GM23338 (cell line): Measurements from ENCODE around the gene STRIP1. TPM values are rescaled to one million over a fixed set of nuclear protein-coding genes. Genes with fewer than 3 reads are reported as not detected.
"Not testable (repeated sequence)": the region's sequence is repeated elsewhere in the genome, so short reads cannot be mapped to it uniquely, and the experiment has no call there.

ENCODE experiments used
- ATAC-seq: fragments of 200-7000 bp; cut with Tn5 transposase; 3 replicates; pipeline ENCODE4 v1.9.1; 2020
- DNase-seq: peaks from one replicate; pipeline ENCODE4 v3.0.0-alpha.2; 2015; ENCODE audit warnings: low spot score
- H2AFZ ChIP-seq: fragments of 200-600 bp; sonication (generic); 2 replicates; pipeline ENCODE4 v1.8.0; 2016; ENCODE audit warnings: antibody characterized with exemption, mild to moderate bottlenecking, moderate library complexity
- H3F3A ChIP-seq: fragments of 200-600 bp; sonication (generic); replicated peaks from 2 replicates; pipeline ENCODE4 v1.8.0; 2017; ENCODE audit warnings: antibody characterized with exemption, mixed run types, low read depth
- H3K27ac ChIP-seq: fragments of 200-600 bp; sonication (generic); 2 replicates; pipeline ENCODE4 v1.6.1; 2016; ENCODE audit warnings: low read depth
- H3K27me3 ChIP-seq: fragments of 200-600 bp; sonication (generic); 2 replicates; pipeline ENCODE4 v1.8.0; 2016; ENCODE audit warnings: mild to moderate bottlenecking, mixed run types, moderate library complexity; ENCODE audit not compliant: insufficient read depth
- H3K36me3 ChIP-seq: fragments of 200-600 bp; sonication (generic); 2 replicates; pipeline ENCODE4 v1.8.0; 2016; ENCODE audit warnings: mild to moderate bottlenecking; ENCODE audit not compliant: insufficient read depth
- H3K4me1 ChIP-seq: fragments of 200-600 bp; sonication (generic); 2 replicates; pipeline ENCODE4 v1.8.0; 2016; ENCODE audit warnings: mild to moderate bottlenecking, moderate library complexity; ENCODE audit not compliant: insufficient read depth
- H3K4me2 ChIP-seq: fragments of 200-600 bp; sonication (generic); 2 replicates; pipeline ENCODE4 v1.7.1; 2017; ENCODE audit warnings: mixed run types
- H3K4me3 ChIP-seq: fragments of 200-600 bp; sonication (generic); 2 replicates; pipeline ENCODE4 v1.6.1; 2016; ENCODE audit warnings: mixed run types
- H3K79me2 ChIP-seq: fragments of 200-600 bp; sonication (generic); replicated peaks from 2 replicates; pipeline ENCODE4 v1.8.0; 2017; ENCODE audit warnings: mild to moderate bottlenecking; ENCODE audit not compliant: insufficient read depth
- H3K9me2 ChIP-seq: fragments of 200-600 bp; sonication (generic); 2 replicates; pipeline ENCODE4 v1.8.0; 2017; ENCODE audit not compliant: insufficient read depth
- H4K20me1 ChIP-seq: fragments of 200-600 bp; sonication (generic); replicated peaks from 2 replicates; pipeline ENCODE4 v1.8.0; 2017; ENCODE audit warnings: mild to moderate bottlenecking; ENCODE audit not compliant: insufficient read depth
- H3K27ac Mint-ChIP-seq: 2 replicates; pipeline ENCODE4 v1.8.0; 2020; ENCODE audit warnings: inconsistent platforms, mild to moderate bottlenecking, moderate library complexity, mixed read lengths
- H3K27me3 Mint-ChIP-seq: 3 replicates; pipeline ENCODE4 v1.8.0; 2022; ENCODE audit warnings: low read depth, mild to moderate bottlenecking, moderate library complexity, mixed read lengths, inconsistent platforms; ENCODE audit not compliant: insufficient read depth, poor library complexity
- H3K36me3 Mint-ChIP-seq: 3 replicates; pipeline ENCODE4 v1.8.0; 2021; ENCODE audit warnings: low read depth, mild to moderate bottlenecking, inconsistent platforms, moderate library complexity, mixed read lengths
- H3K4me1 Mint-ChIP-seq: 3 replicates; pipeline ENCODE4 v1.8.0; 2020; ENCODE audit warnings: mild to moderate bottlenecking, inconsistent platforms, mixed read lengths
- H3K4me3 Mint-ChIP-seq: 3 replicates; pipeline ENCODE4 v1.8.0; 2021; ENCODE audit warnings: moderate library complexity, mild to moderate bottlenecking, inconsistent platforms, mixed read lengths
- H3K9me3 Mint-ChIP-seq: 3 replicates; pipeline ENCODE4 v1.8.0; 2020; ENCODE audit warnings: moderate library complexity, mild to moderate bottlenecking, inconsistent platforms, mixed read lengths
- ETS1 ChIP-seq: IDR thresholded peaks from 2 replicates; pipeline ENCODE4 v1.6.1; 2016; ENCODE audit warnings: antibody characterized with exemption
- EZH2 ChIP-seq: fragments of 200-600 bp; sonication (generic); IDR thresholded peaks from one replicate; pipeline ENCODE4 v1.8.0; 2017; ENCODE audit warnings: antibody characterized with exemption, mild to moderate bottlenecking, low read depth; ENCODE audit not compliant: unreplicated experiment
- EZH2phosphoT487 ChIP-seq: fragments of 200-600 bp; sonication (generic); IDR thresholded peaks from one replicate; pipeline ENCODE4 v1.8.1; 2018; ENCODE audit warnings: antibody characterized with exemption; ENCODE audit not compliant: unreplicated experiment
- NANOG ChIP-seq: IDR thresholded peaks from 2 replicates; pipeline ENCODE4 v1.6.1; 2016; ENCODE audit warnings: antibody characterized with exemption, borderline replicate concordance
- REST ChIP-seq: IDR thresholded peaks from one replicate; pipeline ENCODE4 v1.6.1; 2018; ENCODE audit warnings: antibody characterized with exemption; ENCODE audit not compliant: unreplicated experiment
- ZNF331 ChIP-seq: fragments of 250-450 bp; sonication (Bioruptor Pico); IDR thresholded peaks from 2 replicates; pipeline ENCODE4 v1.5.0; 2020; ENCODE audit warnings: low read depth, mild to moderate bottlenecking, moderate library complexity
- polyA plus RNA-seq: library from polyadenylated mRNA; unstranded; fragments of >200 nt; fragmentation: Nextera tagmentation; extraction: Ambion mirVana; gene quantifications from 2 replicates; pipeline ENCODE4 v1.2.1, GENCODE V29; 2016
- total RNA-seq: library from RNA; depleted of rRNA; stranded (reverse); fragments of >200 nt; shearing (Covaris generic); gene quantifications from 2 replicates; pipeline ENCODE4 v1.2.3, GENCODE V29; 2014

The STRIP1 gene
- total and polyA plus RNA-seq, 2 experiments from 2014 or later: 17.2 to 50.6 TPM

- H3K79me2 ChIP-seq, H3K27ac Mint-ChIP-seq, H3K4me3 Mint-ChIP-seq, ATAC-seq, H3F3A ChIP-seq, H4K20me1 ChIP-seq, H3K27ac ChIP-seq, H3K36me3 ChIP-seq, H3K4me3 ChIP-seq, H3K36me3 Mint-ChIP-seq, H3K4me2 ChIP-seq, H2AFZ ChIP-seq, H3K9me2 ChIP-seq, H3K9me3 Mint-ChIP-seq, DNase-seq: not testable (repeated sequence)
- H3K27me3 Mint-ChIP-seq: peaks cover 71% of the 10 kb centered on the region
- peaks cover 70% of the 10 kb centered on the region for H3K27me3 ChIP-seq
- H3K4me1 ChIP-seq: peaks cover 11% of the 10 kb centered on the region; the same call in 1 of the 2 replicates
- peaks cover 16% of the 10 kb centered on the region for H3K4me1 Mint-ChIP-seq
These were observed 45.6 kb downstream of the STRIP1 start for GRCh38 chr1:110079995-110080394.

- Mint-ChIP-seq H3K4me3 (no peak overlapping the region), H3K36me3 (no peaks in the 10 kb centered on the region; the same call in 2 of the 3 replicates), H3K27ac (no peak overlapping the region), H3K9me3 (no peaks in the 10 kb centered on the region), H3K27me3 (peaks cover 78% of the 10 kb centered on the region), H3K4me1 (peaks cover 25% of the 10 kb centered on the region)
- Histone ChIP-seq H3F3A (no peaks in the 10 kb centered on the region), H3K27ac (no peak overlapping the region), H3K79me2 (no peaks in the 10 kb centered on the region), H3K36me3 (no peaks in the 10 kb centered on the region), H4K20me1 (peaks cover 7% of the 10 kb centered on the region; the same call in 1 of the 2 replicates), H3K4me1 (peaks cover 21% of the 10 kb centered on the region), H2AFZ (no peak overlapping the region), H3K27me3 (peaks cover 72% of the 10 kb centered on the region), H3K4me3 (no peak overlapping the region), H3K4me2 (no peak overlapping the region), H3K9me2 (no peaks in the 10 kb centered on the region)
- ATAC-seq: no peak
- DNase-seq: no peak
- TF ChIP-seq NANOG: no peak
- no peak for TF ChIP-seq EZH2
- no peak for TF ChIP-seq EZH2phosphoT487
- TF ChIP-seq ETS1: no peak
- TF ChIP-seq ZNF331 (CRISPR knock-in tag): no peak
These were observed 46.6 kb downstream of the STRIP1 start for GRCh38 chr1:110081061-110081460.

- Histone ChIP-seq H3K79me2 (no peaks in the 10 kb centered on the region), H4K20me1 (peaks cover 7% of the 10 kb centered on the region; the same call in 1 of the 2 replicates), H3K9me2 (no peaks in the 10 kb centered on the region), H3K4me3 (no peak overlapping the region), H3K27me3 (peaks cover 76% of the 10 kb centered on the region), H3K4me2 (peak overlapping the region; percentile 85; the same call in 1 of the 2 replicates), H3F3A (no peaks in the 10 kb centered on the region), H3K36me3 (no peaks in the 10 kb centered on the region), H2AFZ (no peak overlapping the region), H3K4me1 (peaks cover 21% of the 10 kb centered on the region), H3K27ac (no peak overlapping the region)
- DNase-seq (no peak), ATAC-seq (no peak)
- H3K4me1 Mint-ChIP-seq: peaks cover 26% of the 10 kb centered on the region
- no peaks in the 10 kb centered on the region for H3K9me3 Mint-ChIP-seq
- no peak overlapping the region for H3K27ac Mint-ChIP-seq
- peak overlapping the region; percentile 8; the same call in 1 of the 3 replicates for H3K4me3 Mint-ChIP-seq
- peak; percentile 30 for TF ChIP-seq EZH2
- no peak for TF ChIP-seq REST
- H3K27me3 Mint-ChIP-seq: peaks cover 81% of the 10 kb centered on the region
- no peaks in the 10 kb centered on the region; the same call in 2 of the 3 replicates for H3K36me3 Mint-ChIP-seq
These were observed 48.1 kb downstream of the STRIP1 start for GRCh38 chr1:110082477-110082876.
